HS-27A (cell line): Measurements from ENCODE around the gene LGALS13.
"Not testable (repeated sequence)": the region's sequence is repeated elsewhere in the genome, so short reads cannot be mapped to it uniquely, and the experiment has no call there.

ENCODE experiments used
- DNase-seq: peaks from one replicate; pipeline ENCODE4 v3.0.0-alpha.2; 2012; ENCODE audit warnings: low read depth, missing footprints

The LGALS13 gene

DNA sequence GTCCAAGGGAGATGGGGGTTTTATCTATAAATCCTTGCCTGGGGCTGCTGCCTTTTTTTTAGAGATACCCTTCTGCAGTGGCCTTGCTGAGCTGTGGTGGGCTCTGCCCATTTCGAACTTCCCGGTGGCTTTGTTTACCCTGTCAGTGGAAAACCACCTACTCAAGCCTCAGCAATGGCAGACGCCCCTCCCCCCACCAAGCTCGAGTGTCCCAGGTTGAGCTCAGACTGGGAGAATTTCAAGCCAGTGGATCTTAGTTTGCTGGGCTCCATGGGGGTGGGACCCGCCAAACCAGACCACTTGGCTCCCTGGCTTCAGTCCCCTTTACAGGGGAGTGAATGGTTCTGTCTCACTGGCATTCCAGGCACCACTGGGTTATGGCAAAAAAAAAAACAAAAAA is 21.6 kb downstream of the LGALS13 start:
- no peak for DNase-seq

DNA sequence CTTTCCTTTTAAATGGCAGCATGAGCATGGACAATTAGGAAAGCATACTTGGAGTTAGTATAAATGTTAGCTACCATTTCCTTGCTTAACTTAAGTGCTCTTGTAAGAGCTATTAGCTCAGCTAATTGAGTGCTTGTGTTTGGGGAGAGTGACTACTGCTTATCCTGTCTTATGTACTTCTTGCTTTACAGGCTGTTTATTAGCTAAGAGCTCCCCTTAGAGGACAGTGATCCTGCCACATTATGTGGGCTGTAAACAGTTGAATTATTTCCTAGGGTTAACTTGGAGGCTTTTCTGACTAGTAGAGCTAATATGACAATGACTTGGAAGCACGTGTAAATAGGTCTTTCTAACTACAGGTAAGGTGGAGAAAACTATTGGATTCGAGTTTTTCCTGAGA is 25.3 kb downstream of the LGALS13 start:
- not testable (repeated sequence) for DNase-seq

DNA sequence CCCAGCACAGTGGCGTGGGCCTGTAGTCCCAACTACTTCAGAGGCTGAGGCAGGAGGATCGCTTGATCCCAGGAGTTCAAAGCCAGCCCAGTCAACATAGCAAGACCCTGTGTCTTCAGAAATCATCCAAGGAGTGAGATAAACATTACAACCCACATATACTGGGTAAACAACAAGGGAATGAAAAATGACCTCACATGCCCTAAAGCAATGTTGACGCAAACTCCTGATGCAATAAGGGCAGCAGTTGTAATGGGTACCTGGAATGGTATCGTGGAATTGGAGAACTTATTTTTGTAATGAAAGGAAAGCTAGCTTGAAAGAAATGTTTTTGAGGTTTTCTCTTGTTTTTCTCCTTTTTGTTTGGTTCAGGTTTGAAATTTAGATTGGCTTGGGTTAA is 28.9 kb downstream of the LGALS13 start:
- no peak for DNase-seq

DNA sequence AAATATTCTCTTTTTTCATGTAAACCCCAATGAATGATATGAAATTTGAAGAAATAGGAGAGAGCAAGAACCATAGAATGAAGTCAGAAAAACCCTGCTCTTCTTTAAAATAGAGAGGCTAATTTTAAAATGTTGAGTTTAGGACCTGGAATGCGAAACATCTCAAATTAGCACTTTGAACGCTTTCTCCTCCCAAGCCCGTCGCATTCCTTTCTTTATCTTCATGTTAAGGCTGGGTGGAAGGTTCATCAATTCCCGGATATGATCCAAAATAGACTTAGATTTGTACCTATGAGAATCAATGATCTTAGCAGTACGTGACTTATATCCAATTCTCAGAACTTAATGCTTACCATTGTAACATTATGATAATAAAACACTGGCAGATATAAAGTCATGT is 29.3 kb downstream of the LGALS13 start:
- DNase-seq: no peak

DNA sequence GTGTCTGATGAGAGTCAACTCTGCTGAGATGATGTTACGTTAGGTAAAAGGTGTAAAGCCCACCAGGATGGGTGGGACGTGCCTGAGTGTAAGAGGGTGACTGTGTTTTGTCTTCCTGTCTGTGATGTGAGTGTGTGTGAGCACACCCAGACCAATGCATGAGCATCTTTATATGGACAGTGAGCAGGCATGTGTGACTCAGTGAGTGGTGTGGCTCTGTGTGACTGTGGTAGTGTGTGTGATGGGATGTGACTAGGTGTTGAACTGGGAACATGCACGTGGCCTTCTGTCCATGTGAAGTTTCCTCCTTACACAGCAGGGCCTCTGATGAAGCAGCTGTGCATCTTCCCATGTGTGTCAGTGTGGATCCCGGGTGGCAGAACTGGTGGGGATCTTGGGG is 35.6 kb downstream of the LGALS13 start:
- DNase-seq: no peak

DNA sequence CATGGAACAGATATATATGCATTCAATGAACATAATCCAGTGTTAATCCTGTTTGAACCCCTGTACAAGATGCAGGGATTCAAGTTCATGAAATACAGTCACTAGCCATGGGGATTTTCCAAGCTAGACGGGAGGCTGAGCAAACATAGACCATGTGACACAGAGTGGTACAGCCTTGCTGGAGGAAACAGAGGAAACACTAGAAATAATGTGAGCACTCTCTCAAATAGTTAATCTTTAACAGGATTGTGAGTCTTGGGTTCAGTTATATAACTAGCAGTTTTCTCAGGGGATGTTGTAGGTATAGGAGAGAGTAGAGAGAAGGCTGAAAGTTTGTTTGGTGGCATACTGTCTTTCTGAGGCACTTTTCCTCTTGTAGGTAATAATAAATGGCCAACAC is 39.4 kb downstream of the LGALS13 start:
- no peak for DNase-seq

DNA sequence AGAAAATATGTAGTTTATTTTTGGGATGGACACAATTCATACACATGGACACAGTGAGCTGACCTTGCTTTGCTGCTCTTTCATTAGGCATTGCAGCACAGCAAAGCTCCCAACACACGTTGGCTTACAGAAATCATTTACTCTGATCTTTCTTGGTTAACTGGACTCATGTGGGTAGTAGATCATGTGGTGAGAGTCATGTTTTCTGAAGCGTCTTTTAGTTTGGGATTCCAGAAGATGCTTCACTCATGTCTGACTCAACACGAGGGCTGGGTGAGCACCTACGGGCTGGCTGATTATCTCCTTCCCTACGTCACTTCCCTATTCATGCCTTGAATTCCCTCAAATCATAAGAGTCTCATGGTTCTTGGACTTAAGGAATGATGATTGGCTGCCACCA is 41.3 kb downstream of the LGALS13 start:
- DNase-seq: no peak

DNA sequence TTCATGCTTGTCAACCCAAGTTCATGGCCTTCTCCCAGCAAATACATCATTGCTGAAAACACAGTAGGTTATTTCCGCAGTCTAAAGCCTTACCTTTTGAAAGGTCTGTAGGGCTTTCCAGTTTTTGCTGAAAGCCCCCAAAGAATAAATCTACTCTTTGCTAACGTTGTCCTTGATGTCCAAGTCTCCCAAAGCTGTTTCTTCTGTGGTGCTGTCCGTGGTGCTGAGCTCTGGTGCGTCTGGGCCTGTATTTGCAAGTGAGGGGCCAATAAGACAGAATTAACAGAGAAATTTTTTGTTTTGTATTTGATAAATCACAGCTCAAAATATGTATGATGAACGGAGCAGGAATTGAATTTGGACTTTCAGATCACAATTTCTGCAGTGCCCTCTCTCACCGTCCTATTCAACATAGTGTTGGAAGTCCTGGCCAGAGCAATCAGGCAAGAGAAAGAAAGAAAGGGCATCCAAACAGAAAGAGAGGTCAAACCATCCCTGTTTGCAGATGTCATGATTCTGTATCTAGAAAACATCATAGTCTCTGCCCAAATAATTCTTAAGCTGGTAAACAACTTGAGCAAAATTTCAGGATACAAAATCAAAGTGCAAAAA is 43.6 kb downstream of the LGALS13 start:
- peak; percentile 8 for DNase-seq

DNA sequence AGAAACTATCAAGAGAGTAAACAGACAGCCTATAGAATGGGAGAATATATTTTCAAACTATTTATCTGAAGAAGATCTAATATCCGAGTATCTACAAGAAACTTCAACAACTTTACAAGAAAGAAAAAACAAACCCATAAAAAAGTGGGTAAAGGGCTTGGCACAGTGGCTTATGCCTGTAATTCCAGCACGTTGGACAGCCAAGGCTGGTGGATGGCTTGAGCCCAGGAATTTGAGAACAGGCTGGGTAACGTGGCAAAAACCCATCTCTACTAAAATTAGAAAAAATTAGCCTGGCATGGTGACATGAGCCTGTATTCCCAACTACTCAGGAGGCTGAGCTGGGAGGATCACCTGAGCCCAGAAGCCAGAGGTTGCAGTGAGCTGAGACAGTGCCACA is 45.6 kb downstream of the LGALS13 start:
- DNase-seq: no peak

DNA sequence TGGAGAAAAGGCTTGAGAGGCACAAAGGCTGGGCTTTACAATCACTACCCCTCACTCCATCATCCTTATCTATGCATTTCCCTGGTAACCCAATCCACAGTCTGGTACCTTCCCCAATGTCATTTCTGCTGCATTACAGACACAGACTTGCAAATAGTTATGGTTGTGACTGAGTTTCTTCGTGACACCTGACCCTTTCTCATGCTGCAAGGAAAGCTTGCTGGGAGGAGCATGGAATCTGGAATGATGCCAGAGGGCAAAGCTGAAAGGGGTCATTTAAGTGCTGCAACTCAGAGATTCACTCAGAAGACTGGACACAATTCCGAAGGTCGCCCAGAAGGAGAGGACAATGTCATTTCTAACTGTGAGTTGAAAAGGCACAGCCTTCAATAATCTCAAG is 53.3 kb downstream of the LGALS13 start, which contains the start of gene LGALS16:
TSS of gene LGALS16 (plus strand) at position 301 of the 400 bp plus-strand sequence. CDS start at position 350, 49 bp downstream.
- no peak for DNase-seq
